GM12874 (cell line): Measurements from ENCODE around the gene ENDOV.

Experiments
- CTCF ChIP-seq: IDR thresholded peaks from 2 replicates; pipeline ENCODE4 v1.5.1; 2011; ENCODE audit warnings: low read depth, mild to moderate bottlenecking, control low read depth, low read length, moderate library complexity; ENCODE audit not compliant: insufficient read depth

The ENDOV gene

GRCh38 chr17:80414803-80415625 lies at the start of gene ENDOV:
TSS of gene ENDOV (plus strand) at chr17:80415167. CDS start at chr17:80415195, 28 bp downstream.
- no peak for TF ChIP-seq CTCF

GRCh38 chr17:80365983-80366382 lies 49.0 kb upstream of the ENDOV start:
- no peak for TF ChIP-seq CTCF

GRCh38 chr17:80367503-80367902 lies 47.5 kb upstream of the ENDOV start:
- no peak for TF ChIP-seq CTCF

GRCh38 chr17:80371196-80371595 lies 43.8 kb upstream of the ENDOV start:
- TF ChIP-seq CTCF = no peak

- TF ChIP-seq CTCF = no peak
These were observed 42.5 kb upstream of the ENDOV start for GRCh38 chr17:80372456-80372855.

GRCh38 chr17:80372922-80373570 lies 41.9 kb upstream of the ENDOV start:
- no peak for TF ChIP-seq CTCF

- TF ChIP-seq CTCF = no peak
These were observed 40.8 kb upstream of the ENDOV start for GRCh38 chr17:80374039-80374731.
